Measurements from ENCODE around the gene LRP5.
A peak's percentile ranks its signal among the peaks of the same experiment; 100 is the strongest.

The LRP5 gene

DNA sequence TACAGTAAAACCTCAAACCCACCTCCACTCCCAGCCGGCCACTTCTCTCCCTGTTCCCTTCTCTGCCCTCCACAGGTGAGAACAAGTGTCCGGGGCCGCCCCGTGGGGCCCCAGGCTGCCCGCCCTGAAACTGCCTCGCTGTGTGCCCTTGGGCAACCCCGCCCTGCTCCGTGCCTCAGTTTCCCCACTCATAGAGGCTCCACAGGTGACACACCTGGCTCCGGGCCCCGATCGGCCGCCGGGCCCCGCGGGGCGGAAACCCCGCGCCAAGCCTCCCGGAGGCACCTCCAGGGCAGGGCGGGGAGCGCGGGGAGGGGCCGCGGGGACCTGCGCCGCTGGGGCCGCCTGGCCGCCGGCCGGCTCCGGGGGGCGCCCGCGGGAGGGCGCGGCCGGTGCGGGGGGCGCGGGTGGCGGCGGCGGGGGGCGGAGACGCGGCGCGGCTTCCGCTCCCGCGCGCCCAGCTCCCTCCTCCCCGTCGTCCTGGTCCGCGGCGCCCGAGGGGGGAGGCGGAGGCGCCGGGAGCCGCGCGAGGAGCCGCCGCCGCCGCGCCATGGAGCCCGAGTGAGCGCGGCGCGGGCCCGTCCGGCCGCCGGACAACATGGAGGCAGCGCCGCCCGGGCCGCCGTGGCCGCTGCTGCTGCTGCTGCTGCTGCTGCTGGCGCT lies at the start of gene LRP5:
Gene LRP5 (plus strand): TSS at position 475 of the 663 bp plus-strand sequence. CDS start 124 bp downstream, at position 599.
- no peak for DNase-seq

DNA sequence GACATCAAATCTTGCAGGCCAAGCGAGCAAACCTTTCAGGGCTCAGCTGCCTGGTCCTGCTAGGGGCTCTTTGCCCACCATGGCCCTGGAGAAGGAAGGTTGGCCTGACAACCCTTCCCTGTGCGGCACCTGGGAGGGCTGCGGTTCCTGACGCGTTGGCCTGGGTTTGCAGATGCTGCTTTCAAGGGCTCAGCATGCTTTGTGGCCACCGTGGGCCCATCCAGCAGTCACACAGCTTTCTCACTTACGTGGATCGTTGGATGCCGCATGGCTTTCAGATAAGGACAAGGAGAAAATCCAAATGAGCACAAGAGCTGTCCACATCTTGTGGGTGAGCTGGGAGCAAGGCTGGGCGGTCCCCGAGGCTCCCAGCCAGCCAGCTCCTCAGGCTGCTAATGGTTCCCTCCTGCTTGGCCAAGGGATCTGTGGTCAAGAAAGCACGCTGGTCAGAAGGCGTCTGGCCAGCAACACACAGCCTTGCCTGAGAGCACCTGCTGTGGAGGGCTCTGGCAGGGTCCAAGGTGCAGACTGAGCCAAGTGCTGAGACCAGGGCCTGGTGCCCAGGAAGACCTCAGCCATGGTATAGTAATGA lies 48.9 kb upstream of the LRP5 start:
- DNase-seq: no peak

DNA sequence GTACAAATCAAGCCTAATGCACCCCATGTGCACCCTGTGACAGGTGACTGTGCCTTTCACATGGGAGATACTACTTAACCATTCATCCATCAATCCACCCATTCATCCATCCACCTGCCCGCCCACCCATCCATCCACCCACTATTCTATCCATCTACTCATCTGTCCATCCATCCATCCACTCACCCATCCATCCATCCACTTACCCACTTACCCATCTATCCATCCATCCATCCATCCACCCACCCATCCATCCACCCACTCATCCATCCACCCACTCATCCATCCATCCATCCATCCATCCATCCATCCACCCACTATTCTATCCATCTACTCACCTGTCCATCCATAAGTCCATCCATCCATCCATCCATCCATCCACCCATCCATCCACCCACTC lies 48.1 kb upstream of the LRP5 start:
- no peak for DNase-seq

DNA sequence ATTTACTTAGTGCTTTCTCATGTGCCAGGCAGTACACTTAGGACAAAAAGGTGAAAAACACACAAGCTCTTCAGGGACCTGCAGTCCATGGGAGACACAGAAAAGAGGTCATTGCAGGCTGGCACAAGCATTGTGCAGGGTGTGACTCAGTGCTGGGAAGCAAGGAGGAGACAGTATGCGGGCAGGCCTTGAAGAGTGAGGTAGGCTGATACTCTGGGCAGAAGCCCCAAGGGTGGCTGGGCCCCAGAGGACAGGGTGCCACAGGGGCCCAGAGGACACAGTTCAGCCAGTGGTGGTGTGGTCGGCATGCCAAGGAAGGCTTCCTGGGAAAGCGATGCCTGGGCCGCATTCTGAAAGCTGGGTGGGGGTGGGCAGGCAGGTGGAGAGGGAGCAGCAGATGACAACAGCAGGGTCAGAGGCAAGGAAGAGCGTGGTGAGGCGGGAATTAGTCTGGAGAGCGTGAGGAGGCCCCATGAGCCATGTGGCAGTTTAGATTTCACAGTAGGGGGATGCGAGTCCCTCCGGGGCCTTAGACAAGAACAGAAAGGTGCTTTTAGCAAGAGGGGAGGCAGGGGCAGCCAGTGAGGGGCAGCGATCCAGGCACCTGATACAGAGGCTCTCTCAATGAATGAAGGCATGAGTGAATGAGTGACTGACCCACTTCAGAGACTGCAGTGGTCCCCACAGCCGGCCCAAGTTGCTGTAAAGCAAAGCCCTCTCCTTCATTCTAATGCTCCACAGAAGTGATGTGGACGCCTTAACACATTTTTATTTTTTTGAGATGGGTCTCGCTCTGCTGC lies 47.5 kb upstream of the LRP5 start:
- DNase-seq: no peak

DNA sequence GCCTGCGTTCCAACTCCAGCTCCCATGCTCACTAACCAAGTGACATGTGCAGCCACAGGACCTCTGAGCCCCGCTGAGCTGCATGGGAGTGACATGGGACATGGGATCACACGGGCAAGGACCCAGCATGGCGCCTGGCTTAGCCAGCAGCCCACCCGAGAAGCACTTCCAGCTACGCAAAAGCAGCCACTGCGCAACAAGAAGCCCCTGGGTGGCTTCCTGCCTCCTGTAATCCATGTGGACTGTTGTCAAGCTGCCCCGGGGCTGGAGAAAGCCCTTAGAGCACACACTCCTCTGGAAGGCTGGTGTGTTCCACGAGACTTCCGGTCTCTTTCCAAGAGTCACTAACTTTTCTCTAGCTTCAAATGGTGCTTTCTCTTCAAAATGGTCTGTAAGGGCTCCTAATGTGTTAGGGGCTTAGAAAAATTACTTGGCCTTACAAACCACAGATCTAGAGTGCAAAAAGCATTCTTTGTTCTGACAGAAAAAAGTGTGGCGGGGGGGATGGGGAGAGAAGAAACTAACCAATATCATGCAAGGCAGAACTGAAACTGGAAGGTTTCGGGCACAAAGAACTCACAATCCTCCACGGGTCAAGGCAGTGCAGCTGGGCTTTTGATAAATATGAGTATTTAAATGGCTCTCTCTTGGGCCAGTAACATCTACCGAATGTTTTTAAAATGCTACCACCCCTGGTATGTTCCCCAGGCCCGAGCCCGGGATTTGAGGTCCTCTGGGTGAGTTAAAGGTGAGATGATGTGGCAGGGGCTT lies 46.1 kb upstream of the LRP5 start:
- DNase-seq: no peak

DNA sequence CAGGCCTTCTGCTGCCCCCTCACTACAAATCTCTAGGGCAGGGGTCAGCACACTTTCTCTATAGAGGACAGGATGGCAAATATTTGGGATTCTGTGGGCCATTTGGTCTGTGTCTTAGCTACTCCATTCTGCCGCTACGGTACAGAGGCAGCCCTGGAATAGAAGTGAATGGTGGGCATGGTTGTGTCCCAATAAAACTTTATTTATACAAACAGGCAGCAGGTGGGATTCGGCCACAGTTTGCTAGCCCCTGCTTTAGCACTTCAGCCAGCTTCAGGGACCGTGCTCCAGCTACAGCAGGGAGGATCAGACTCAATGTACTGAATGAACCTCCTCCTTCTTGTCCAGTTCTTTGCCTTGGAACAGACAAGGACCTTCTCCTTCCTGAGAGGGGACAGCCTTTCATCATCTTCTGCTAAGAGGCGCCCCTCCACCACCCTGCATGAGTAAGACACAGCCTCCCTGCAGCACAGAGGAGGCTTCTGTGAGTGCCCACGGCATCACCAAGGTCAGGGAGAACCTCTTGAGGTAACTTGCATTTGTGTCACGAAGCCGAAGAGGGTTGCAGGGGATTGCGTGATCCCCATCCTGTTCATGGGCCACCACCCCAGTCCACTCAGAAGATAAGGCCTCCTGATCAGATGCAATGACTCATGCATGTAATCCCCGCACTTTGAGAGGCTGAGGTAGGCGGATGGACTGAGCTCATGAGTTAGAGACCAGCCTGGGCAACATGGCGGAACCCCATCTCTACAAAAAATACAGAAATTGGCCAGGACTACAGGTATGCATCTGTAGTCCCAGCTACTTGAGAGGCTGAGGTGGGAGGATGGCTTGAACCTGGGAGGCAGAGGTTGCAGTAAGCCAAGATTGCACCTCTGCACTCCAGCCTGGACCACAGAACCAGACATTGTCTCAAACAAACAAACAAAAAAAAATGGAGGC lies 45.2 kb upstream of the LRP5 start:
- no peak for DNase-seq

DNA sequence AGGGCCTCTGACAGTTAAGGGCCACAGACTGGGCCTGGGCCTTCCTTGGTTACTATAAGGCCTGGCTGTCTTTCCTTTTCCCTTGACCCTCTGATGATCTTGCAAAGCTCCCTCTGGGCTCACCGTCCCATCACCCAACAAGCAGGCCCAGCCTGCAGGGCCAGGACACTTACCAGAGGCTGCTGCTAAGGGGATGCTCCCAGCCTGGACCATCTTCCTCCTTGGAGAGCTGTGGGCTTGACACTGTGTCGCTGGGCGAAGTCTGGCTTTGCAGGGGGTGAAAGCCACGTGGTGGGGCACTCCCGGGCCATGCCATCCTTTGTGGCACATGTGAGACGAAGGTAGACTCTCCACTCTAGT lies 44.5 kb upstream of the LRP5 start:
- no peak for DNase-seq

DNA sequence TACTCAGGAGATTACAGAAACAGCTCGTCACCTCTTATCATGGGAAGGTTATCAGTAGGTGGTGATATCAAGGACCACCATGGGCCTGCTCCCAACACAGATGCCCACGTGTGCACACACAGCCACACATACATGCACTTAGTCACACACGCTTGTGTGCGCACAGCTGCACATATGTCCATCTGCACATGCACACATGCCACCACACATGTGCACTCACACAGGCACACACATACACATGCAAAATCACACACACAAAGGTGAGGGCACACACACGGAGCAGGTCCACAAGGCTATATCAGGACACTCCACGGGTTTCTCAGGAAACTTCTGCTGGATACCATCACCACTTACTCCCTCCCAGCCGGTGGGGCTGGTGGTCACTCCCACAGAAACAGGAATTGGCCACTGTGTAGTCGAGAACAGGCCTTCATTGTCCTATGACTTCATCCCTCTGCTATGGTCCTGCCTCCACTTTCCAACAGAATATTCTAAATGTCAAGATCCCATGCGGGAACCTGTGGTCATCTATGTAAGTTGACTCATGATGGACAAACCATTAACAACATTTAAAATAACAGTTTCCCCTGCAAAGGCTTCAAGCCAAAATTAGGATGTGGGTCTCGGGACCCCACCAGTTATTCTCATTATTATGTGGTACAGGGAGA lies 42.8 kb upstream of the LRP5 start:
- no peak for DNase-seq

DNA sequence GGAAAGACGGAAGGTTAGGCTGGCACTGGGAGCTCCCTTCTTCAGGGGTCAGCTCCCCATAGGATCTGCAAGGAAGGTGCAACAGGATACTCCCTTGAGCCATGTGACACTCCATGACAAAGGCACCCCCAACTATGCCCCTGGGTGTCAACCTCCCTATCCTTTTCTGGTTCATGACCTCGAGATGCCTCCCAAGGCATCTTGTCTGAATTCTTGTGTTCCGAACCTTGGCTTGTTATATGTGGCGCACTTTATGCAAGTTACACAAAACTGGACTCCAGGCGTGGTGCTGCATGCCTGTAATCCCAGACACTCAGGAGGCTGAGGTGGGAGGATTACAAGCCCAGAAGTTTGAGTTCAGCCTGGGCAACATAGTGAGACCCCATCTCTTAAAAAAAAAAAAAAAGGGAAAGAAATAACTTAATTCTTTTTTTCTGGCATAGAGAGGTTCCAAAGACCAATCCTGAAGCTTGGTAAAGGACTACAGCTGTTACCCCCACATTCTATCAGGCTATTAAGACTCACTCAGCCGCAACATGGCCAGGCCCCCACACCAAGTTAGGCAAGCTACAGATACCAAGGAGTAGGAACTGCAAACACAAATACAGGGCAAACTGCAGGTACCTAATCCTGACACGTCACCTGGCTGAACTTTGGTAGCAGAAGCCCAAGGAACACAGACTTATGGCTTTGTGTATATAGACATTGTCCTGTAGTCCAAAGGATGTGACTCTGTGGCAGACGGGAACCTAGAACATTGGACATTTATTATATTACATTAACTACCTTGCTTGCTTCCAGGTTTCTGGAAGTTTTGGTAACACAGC lies 42.0 kb upstream of the LRP5 start:
- no peak for DNase-seq

DNA sequence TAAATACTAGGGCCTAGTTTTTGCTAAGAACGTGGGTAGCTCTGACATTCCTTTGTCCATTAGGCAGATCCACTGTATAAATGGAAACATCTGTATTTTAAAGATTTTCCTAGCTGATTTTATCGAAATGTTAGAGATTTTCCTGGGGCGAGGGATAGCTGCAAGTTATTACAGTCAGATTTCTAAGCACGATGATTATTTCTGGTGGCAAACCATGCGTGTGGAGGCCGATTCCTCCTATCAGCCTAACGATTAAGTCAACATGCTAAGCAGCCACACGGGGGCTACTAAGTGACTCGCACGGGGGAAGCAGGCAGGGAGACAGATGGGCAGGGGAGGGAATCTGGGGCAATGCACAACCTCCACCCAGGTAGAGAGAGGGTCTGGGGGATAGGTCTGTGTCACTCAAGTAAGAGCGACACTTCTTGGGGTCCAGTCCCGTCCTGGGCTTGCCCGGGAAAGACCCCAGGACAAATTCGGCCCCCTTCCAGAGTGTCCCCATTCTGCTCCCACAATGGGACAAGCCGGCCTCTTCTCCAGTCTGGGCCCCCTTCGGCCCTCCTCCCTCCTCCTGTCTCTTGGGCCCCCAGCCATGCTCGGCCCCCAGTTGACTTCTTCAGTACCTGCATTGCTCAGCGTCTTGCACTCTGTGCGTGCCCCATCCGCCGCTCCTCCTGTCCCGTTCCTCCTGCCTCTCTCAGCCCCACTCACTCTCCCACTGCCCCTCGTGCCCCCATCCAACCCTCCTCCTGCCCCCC lies 41.2 kb upstream of the LRP5 start:
- DNase-seq: peak; percentile 61

DNA sequence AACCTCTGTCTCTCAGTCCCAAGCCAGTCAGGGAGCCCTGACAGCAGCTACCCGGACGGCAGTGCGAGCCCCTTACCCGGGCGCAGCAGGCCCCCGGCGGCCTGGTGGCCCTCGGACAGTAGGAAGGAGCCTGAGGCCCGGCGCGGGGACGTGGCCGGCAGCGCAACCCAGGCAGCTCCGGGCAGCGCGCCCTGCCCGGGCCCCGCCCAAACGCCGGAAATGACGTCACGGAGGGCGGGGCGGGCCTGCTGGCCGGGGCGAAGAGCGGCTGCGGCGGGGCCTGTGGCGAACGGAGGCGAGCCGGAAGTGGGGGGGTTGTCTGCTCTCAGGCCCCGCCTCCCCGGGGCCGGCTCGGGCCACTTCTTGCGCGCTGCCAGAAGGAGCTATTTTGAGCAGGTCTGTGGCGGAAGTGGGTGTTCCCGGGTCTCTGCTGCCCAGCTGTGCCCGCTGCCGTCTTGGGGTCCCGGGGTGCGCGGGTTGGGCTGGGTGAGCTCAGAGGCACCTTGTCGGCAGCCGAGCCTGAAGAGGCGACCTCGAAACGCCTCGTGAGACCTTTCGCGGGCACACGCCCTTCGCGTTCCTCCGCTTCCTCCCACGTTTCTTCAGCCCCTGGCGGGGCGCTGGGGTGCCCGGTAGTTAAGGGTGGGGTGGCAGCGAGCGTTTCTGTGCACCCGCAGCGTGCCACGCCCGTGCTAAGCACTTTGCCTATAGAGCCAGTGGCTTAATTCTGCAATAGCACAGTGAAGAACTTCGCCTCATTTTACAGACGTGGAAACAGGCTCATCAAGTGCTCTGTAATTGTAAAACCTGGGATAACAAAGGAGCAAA lies 40.4 kb upstream of the LRP5 start, which contains the start of gene C11orf24:
Gene C11orf24 (minus strand): TSS at position 193 of the 828 bp plus-strand sequence. CDS start 8,206 bp downstream, outside the sequence.
- peak; percentile 92 for DNase-seq

DNA sequence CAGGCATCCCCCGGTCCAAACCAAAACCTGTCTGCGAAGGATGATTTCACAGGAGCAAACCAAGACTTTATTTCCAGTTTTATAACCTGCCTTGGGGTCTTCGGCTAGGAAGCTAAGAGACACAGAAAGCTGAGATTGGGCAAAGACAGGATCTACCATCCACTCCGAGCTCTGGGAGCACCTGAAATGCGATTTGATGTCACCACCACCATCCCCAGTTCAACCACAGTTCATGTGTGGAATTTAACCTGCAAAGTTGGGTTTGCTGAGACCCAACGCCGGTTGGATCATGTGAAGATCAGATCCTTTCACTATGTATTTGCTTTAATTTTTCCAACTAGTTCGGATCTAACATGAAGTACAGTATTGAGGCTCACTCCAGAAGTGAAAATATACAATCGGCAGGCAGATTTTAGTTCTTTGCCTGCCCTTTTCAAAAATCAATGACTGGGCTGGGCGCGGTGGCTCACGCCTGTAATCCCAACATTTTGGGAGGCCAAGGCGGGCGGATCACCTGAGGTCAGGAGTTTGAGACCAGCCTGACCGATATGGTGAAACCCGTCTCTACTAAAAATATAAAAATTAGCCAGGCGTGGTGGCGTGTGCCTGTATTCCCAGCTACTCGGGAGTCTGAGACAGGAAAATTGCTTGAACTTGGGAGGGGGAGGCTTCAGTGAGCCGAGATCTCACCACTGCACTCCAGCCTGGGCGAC lies 39.2 kb upstream of the LRP5 start:
- DNase-seq: no peak

DNA sequence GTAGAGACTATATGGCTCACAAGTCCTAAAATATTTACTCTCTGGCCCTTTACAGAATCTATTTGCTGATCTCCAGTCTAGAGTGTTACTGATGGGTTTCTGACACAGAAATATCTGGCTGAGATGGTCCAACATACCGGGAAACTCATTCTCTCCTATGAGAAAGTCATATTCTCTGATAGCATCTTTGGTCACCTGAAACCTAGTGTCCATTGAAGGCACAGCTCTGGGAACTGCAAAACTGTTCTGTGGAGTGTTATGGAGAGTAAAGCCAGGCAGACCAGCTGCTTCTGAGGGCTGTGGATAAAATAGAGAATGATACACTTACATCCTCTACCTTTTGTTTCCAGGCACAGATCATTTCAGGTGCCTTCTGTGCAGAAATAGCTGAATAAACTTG lies 38.1 kb upstream of the LRP5 start:
- DNase-seq: no peak

DNA sequence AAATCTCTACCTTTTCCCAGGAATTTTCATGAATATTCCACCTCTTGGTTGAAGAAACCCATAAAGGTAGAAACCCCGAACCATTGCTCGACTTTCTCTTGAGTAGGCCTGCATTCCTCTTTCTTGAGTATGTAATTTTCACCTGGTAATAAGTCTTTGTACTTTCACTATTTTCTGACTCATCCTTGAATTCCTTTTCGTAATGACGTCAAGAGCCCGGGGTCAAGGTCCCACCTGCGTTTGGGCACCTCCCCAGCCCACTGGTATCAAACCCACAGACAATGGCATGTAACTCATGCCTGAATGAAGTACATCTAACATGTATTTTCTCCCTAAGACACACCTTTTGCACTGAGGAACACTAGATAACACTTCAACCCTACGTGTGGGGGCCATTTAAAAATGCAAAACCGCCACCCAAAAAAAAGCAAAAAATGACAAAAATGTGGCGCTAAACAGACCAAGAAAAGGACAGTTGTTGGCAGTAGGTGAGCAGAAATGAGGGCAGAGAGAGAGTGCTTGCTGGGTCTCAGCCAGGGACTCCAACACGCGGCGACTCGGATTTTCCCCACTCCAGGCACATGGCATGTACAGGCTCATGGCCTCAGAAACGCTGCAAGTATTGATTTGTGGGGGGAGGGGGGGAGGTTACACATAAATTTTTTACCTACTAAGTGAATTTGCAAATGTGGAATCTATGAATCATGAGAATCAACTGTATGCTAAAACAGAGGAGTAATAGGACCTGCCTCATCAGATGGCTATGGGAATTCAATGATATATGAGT lies 36.5 kb upstream of the LRP5 start:
- DNase-seq: no peak

DNA sequence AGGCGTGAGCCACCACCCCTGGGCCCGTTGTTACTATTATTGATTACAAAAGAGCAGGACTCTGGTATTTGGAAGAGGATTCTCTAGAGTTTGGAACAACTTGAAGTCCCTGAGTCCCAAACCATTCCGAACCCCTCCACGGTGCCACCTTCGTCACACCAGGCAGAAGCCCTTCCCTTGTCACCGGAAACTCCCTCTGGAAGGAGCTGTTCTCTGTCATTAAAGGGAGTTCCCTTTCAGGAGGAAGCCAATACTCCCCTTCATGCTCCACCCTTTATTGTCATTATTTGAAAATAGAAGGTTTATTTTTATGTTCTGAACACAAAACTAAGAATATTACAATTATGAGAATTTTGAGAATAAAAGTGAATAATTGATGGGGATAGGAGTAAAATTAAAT lies 35.5 kb upstream of the LRP5 start:
- no peak for DNase-seq

DNA sequence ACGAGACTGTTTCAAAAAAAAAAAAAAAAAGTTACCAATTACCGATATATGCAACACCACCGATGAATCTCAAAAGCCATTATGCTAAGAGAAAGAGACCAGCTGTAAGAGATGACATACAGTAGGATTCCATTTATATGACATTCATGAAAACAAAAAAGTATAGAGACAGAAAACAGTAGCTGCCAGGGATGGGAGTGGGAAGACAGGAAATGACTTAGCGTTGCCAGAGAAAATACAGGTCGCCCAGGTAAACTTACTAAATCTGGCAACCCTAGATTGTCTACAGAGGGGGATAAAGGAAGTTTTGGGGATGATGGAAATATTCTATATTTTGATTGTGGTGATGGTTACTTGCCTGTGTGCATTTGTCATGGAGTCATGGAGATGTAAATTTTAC lies 32.7 kb upstream of the LRP5 start:
- DNase-seq: no peak

DNA sequence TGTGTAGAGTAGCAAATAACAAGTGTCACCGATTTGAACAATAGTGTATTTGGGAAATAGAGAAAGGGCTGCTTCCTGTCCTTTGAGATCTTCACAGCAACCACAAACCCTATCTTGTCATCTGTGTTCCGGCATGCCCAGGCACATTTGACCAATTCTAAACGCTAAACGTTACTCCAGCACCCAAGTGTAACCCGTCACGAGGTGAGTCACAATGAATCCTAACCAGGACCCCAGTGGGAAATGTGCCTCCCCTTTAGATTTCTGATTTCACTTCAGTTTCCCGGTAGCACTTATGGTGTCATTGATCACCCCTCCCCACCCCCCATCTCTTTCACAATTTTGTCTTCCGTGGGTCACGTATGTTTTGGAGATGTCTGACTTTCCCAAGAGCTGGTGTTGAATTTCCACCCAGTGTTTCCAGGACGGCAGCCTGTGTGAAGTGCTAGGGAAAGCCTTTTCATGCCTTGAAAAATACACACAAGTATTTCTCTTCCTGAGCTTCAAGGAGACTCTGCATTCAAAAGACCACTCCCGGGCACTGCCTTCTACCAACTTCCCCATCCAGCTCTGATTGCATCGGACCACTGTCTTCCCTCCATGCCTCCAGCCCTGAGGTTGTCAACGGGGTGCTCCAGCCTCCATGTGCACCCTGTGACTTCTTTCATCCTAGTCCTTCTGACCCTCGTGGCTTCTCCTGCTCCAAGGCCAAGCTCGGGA lies 30.1 kb upstream of the LRP5 start:
- no peak for DNase-seq

Measured in activated naive CD4-positive, alpha-beta T cell treated with anti-CD3 and anti-CD28 coated beads, Interleukin-2, amount 50 U/mL, for 16 hours (primary cell).